Psoas muscle (tissue), 8 donors: ENCODE measurements around the gene DUSP10. TPM values are rescaled to one million over a fixed set of nuclear protein-coding genes. Genes with fewer than 3 reads are reported as not detected.

Source experiments
- ATAC-seq, 4 donors: fragments of 200-7000 bp; cut with Tn5 transposase; one replicate each; pipeline ENCODE4 v1.9.1; 2020; ENCODE audit warnings: moderate library complexity in 3 of 4, mild to moderate bottlenecking in 2 of 4
- DNase-seq, 2 donors: peaks; one replicate each; pipeline ENCODE4 v3.0.0-alpha.2; 2020
- H3K27ac ChIP-seq: fragments of 200-600 bp; one replicate; pipeline ENCODE4 v1.8.0; 2022
- H3K27me3 ChIP-seq, 3 donors: fragments of 200-600 bp in 1 of 3; one replicate each; pipeline versions ENCODE4 v1.6.1 to v1.8.0; 2013 to 2022; ENCODE audit warnings: low read length in 2 of 3, mild to moderate bottlenecking in 2 of 3, moderate library complexity in 1 of 3; ENCODE audit not compliant: insufficient read depth in 3 of 3
- H3K36me3 ChIP-seq, 2 donors: fragments of 200-600 bp in 1 of 2; one replicate each; pipeline versions ENCODE4 v1.6.1 to v1.8.0; 2013 to 2022; ENCODE audit warnings: low read depth in 1 of 2, mild to moderate bottlenecking in 1 of 2, moderate library complexity in 1 of 2; ENCODE audit not compliant: insufficient read depth in 1 of 2
- H3K4me1 ChIP-seq: fragments of 200-600 bp; one replicate; pipeline ENCODE4 v1.8.0; 2022
- H3K4me3 ChIP-seq: fragments of 200-600 bp; one replicate; pipeline ENCODE4 v1.8.0; 2022; ENCODE audit warnings: mild to moderate bottlenecking
- H3K9me3 ChIP-seq: fragments of 200-600 bp; one replicate; pipeline ENCODE4 v1.8.0; 2022
- whole genome bisulfite sequencing, 3 donors: extraction: QIAGEN DNeasy Blood & Tissue Kit; methylation state at CpG; one replicate each; pipeline versions ENCODE4 v1.1.6 to v1.1.7; 2013; 5-methylcytosine and 5-hydroxymethylcytosine counted together
- intact Hi-C, 2 donors: fragments of 100-400 bp; cut with DNase I; formaldehyde crosslinking; loops; one replicate each; pipeline versions ENCODE4 v1.11.0 to v1.14.2; 2022
- polyA plus RNA-seq, 3 donors: library from polyadenylated mRNA; stranded (reverse); fragments of 200-250 nt; gene quantifications; one replicate each; pipeline ENCODE4 v1.2.3, GENCODE V29; 2013
- total RNA-seq, 4 donors: library from RNA; stranded (reverse); fragmentation: NEBNext Ultra II Directional in 2 of 4; extraction: Animal tissue kit (Norgen Biotek cat#: 25700) in 2 of 4; gene quantifications; one replicate each; pipeline versions ENCODE4 v1.2.1 to v1.2.4, GENCODE V29; 2021 to 2023
- TF ChIP-seq, protein P1 (sequence below): fragments of 200-600 bp; IDR thresholded peaks from one replicate; pipeline ENCODE4 v1.8.0; 2022; ENCODE audit warnings: antibody characterized with exemption
- donor health status: healthy with polysubstance abuse.
- donor health status: DM: no; HTN: no; CAD: no; lungs with moderate emphysema.
- donor health status: Bipolar disorder and iron deficiency.
- donor health status: healthy.
- donor health status: DM: yes; HTN: yes; CAD: no.
- donor health status: DM: no; HTN: no; CAD: no.
- donor health status: DM: no; HTN: no; CAD: no.
- donor health status: DM: yes; HTN: yes; CAD: no.

DUSP10 gene
- total and polyA plus RNA-seq, 7 donors = 4.7 to 15.5 (median 5.9) TPM

DNA sequence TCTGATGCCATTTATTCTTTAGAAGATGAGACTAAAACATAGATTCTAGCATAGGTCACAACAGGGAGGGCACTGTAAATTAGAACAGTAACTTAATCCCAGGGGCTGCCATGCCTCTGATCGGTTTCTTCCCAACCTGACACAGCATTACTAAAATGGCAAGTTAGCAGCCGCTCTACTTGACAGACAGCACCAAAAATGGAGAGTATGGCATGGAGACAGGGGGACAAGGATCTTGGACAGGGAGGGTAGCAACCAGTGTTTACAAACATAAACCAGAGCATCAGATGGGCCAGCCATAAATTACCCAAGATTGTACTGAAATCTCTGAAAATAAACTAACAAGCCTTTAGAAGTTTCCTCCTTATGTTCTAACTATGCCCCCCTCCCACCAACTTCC lies 5.9 kb downstream of the DUSP10 start:
- Histone ChIP-seq H3K36me3 (peaks cover 0 to 14% of the 10 kb centered on the region in 2 donors), H3K4me3 (peak overlapping the region; percentile 43), H3K27me3 (no peaks in the 10 kb centered on the region), H3K9me3 (no peaks in the 10 kb centered on the region), H3K4me1 (peaks cover 63% of the 10 kb centered on the region), H3K27ac (peak overlapping the region; percentile 99)
- DNase-seq (no peak), ATAC-seq (peak in 3 of 4 donors; percentile 29 to 53 (median 46))
- intact Hi-C loops = loop anchor here in 1 of 2 donors (10.0 kb wide), 1 partner anchor 271 kb away; no protein-coding TSS in a partner anchor
- WGBS, 3 donors = 28 to 46% (median 38%) methylated on average over 2 of the region's 2 CpGs
- TF ChIP-seq, protein P1, sequence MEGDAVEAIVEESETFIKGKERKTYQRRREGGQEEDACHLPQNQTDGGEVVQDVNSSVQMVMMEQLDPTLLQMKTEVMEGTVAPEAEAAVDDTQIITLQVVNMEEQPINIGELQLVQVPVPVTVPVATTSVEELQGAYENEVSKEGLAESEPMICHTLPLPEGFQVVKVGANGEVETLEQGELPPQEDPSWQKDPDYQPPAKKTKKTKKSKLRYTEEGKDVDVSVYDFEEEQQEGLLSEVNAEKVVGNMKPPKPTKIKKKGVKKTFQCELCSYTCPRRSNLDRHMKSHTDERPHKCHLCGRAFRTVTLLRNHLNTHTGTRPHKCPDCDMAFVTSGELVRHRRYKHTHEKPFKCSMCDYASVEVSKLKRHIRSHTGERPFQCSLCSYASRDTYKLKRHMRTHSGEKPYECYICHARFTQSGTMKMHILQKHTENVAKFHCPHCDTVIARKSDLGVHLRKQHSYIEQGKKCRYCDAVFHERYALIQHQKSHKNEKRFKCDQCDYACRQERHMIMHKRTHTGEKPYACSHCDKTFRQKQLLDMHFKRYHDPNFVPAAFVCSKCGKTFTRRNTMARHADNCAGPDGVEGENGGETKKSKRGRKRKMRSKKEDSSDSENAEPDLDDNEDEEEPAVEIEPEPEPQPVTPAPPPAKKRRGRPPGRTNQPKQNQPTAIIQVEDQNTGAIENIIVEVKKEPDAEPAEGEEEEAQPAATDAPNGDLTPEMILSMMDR = no peak

DNA sequence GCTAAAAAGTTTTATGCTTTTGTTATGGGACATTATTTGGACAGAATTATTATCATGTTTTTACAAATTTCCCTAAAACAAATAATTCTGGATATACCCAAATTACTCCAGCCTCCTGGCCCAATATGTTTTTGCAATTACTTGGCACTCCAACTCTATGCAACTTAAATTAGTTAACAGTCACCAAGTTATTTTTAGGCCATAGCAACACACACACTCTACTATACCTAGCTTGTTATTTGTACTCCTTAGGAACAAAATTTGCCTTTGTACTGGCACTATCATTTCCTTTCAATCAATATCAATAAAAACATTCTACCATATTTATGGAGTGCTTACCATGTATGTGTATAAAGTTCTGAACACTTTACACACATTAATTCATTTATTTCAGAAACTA lies 7.7 kb downstream of the DUSP10 start:
- peaks cover 0 to 14% of the 10 kb centered on the region in 2 donors for H3K36me3 ChIP-seq
- peak overlapping the region; percentile 43 for H3K4me3 ChIP-seq
- H3K9me3 ChIP-seq = no peaks in the 10 kb centered on the region
- intact Hi-C loops = loop anchor here in 1 of 2 donors (10.0 kb wide), 1 partner anchor 269 kb away; no protein-coding TSS in a partner anchor
- ATAC-seq (peak; percentile 56 to 82 (median 68)), DNase-seq (no peak)
- TF ChIP-seq, protein P1 = no peak
- H3K27me3 ChIP-seq = no peaks in the 10 kb centered on the region
- H3K4me1 ChIP-seq = peaks cover 68% of the 10 kb centered on the region
- peak overlapping the region; percentile 99 for H3K27ac ChIP-seq

DNA sequence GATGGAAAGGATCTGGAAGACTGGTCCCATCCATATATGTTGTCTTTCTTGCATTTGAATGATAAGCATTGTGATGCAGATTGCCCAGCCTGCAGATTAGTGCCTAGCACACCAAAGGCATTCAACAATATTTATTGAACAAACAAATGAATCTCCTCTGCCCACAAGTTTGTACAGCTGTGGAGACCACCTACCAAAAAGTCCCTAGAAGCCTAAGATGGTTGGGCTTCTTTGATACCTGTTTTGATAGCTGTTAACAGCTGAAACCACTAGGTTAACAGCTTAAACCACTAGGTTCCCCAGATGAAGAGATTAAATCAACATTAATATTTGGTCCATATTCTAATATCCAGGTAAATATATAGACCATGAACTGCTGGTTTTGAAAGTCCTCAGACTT lies 9.8 kb downstream of the DUSP10 start:
- intact Hi-C loops = loop anchor here in 1 of 2 donors (10.0 kb wide), 1 partner anchor 267 kb away; no protein-coding TSS in a partner anchor
- ATAC-seq = no peak

DNA sequence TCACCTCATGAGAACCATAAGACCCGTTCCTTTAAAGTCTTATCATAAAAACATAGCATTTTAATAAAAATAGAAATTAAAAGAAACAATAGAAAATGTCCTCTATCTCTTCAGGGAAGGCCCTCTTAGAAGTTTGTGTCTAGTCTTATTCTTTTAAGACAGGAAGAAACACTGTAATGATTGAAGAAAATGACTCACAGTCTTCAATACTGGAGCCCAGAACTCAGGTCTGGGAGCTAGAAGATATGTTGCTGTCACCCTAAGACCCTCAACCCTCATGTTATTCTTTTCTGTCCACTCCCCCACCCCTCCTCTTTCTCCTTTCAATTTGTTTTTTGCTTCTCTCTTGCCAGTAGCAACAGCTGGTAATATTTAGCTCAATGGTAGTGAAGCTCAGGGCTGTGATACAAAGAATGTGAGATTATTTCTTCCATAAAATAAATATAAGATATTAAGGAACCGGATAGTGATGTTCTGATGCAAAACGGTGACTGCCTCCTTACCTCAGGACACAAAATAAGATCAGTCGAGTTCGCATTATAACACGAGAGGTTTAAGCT lies 12.0 kb downstream of the DUSP10 start:
- H3K4me3 ChIP-seq = peak overlapping the region; percentile 9
- peaks cover 83% of the 10 kb centered on the region for H3K4me1 ChIP-seq
- peak overlapping the region; percentile 71 for H3K27ac ChIP-seq
- TF ChIP-seq, protein P1 = no peak
- H3K27me3 ChIP-seq = no peaks in the 10 kb centered on the region
- 36 to 51% (median 40%) methylated on average over 6 of the region's 6 CpGs for WGBS, 3 donors
- intact Hi-C loops = loop anchor here in 1 of 2 donors (10.0 kb wide), 1 partner anchor 265 kb away; no protein-coding TSS in a partner anchor
- H3K36me3 ChIP-seq = no peaks in the 10 kb centered on the region
- DNase-seq = no peak
- no peak for ATAC-seq
- H3K9me3 ChIP-seq = no peaks in the 10 kb centered on the region

More for the DNA sequence above, 9.8 kb downstream of the DUSP10 start:
- Histone ChIP-seq H3K4me3 (no peak overlapping the region), H3K27me3 (no peaks in the 10 kb centered on the region), H3K36me3 (no peaks in the 10 kb centered on the region), H3K4me1 (peaks cover 67% of the 10 kb centered on the region), H3K27ac (peak overlapping the region; percentile 99), H3K9me3 (no peaks in the 10 kb centered on the region)
- TF ChIP-seq, protein P1 = no peak
- no peak for DNase-seq
